HG02571 (cell line): ENCODE measurements around the gene TMEM185A.
"Not testable (repeated sequence)": the region's sequence is repeated elsewhere in the genome, so short reads cannot be mapped to it uniquely, and the experiment has no call there.

Experiments used
- ATAC-seq: cut with Tn5 transposase; IDR thresholded peaks from one replicate; pipeline ENCODE4 v1.9.1; 2021; ENCODE audit warnings: mild to moderate bottlenecking, moderate library complexity; ENCODE audit not compliant: unreplicated experiment

TMEM185A gene

DNA sequence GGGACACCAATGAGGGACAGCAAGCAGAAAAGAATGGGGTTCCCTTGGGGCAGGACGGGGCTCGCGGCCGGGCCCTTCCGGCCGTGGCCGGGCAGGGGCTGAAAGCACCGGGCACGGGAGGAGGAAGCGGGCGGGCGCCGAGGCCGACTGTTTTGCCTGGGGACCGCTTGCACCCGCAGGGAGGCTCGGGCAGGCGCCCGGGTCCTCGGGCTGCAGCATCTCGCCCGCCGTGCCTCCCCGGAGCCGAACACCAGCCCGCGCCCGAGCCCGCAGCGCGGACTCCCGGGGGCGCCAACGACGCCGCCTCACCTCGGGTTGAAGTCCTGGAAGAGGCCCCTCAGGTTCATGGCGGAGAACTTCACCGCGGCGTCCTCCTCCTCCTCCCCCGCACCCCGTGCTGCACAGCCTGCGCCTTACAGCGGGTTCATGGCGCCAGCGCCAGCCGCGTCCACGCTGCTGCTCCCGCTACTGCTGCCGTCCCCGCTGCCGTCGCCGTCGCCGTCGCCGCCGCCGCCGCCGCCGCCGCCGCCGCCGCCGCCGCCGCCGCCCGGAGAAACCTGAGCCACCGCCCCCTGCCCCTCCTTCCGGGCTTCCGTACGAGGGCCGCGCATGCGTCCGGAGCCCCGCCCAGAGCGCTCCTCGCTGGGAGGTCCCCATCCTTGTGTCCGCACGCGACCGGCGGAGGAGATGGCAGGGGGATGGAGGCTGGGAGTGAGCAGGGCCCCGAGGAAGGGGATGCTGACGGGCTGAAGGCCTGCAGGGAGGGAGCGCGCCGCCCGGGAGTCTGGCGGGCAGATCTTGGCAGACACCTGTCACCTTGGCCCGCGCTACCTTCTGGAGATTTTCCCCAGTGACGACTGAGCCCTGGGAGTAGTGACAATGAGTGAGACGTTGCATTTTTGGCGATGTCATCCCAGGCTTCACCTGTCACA is at the start of gene TMEM185A:
TMEM185A (minus strand) TSS at position 559 of the 932 bp plus-strand sequence; CDS start at position 347, 212 bp downstream.
- ATAC-seq: peak; percentile 82

DNA sequence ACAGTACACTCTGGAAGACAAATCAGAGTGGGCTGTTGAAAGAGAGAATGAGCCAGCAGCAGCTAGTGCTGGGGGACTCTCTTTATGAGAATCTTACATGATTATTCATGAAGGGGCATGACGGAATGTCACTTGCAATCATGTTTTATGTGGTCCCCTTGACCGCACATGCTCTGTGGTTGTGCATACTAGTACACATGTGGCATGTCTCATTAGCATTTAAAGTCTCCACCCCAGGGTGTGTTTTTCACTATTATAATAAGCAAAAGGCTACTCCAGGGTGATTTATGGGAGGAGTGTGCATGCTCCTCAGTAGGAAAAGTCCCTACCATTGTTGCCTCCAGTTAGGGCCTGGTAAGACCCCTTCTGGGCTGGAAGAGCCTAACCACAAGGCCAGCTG is 49.6 kb upstream of the TMEM185A start:
- ATAC-seq: no peak

GRCh38 chrX:149679164-149679678 is 47.6 kb upstream of the TMEM185A start:
- ATAC-seq: not testable (repeated sequence)

DNA sequence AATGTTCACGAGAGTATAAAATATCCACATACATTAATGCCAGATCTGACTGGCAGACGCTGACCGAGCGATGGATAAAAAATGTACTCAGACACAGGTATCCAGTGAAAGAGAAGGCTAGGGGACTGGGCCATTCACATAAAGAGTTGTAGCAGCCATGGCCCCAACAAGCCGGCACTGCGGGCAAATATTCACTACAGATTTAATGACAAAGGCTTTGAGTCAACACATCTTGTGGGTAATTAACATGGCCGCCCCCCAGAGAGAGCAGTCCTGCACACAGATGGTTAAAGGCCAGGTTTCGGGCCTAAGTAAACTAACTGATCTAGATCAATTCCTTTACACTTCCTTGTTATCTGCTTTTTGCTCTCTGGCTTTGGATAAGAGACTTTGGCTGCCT is 44.0 kb upstream of the TMEM185A start:
- not testable (repeated sequence) for ATAC-seq

DNA sequence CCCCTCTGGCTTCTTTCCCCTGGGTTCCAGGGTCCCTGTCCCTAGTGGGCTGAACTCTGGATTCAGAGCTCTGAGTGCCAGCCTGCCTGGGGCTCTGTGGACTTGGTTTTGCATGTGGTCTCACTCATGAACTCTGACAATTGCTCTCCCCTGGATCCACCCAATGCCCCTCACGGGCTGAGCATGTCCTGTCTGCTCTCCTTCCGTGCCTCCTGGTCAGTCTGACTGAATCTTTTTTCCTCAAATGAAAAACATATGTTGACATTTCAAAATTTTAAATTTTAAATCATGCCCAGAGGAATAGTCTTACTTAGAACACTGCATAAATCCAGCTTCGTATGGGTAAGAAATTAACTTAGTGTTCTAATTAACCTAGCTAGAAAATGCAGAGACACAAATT is 43.5 kb upstream of the TMEM185A start:
- ATAC-seq: not testable (repeated sequence)

DNA sequence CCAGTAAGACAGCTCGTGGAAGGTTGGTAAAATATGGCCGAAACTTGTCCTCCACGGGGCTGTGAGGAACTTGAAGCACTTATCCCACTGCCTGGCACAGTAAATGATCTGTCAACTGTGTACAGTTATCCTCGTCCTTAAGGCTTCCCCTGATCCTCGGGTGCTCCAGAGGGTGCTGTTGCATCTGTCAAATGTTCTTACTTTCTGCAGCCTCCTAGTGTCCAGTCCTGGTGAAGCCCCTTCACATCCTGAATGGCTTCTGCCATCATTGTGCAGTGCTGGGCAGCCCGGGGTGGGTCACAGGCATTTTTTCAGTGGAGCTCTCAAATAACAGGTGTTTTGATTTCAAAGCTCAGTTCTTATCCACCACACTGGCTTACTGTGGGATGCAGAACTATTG is 29.0 kb upstream of the TMEM185A start:
- not testable (repeated sequence) for ATAC-seq

GRCh38 chrX:149656260-149656884 is 24.8 kb upstream of the TMEM185A start:
- not testable (repeated sequence) for ATAC-seq

DNA sequence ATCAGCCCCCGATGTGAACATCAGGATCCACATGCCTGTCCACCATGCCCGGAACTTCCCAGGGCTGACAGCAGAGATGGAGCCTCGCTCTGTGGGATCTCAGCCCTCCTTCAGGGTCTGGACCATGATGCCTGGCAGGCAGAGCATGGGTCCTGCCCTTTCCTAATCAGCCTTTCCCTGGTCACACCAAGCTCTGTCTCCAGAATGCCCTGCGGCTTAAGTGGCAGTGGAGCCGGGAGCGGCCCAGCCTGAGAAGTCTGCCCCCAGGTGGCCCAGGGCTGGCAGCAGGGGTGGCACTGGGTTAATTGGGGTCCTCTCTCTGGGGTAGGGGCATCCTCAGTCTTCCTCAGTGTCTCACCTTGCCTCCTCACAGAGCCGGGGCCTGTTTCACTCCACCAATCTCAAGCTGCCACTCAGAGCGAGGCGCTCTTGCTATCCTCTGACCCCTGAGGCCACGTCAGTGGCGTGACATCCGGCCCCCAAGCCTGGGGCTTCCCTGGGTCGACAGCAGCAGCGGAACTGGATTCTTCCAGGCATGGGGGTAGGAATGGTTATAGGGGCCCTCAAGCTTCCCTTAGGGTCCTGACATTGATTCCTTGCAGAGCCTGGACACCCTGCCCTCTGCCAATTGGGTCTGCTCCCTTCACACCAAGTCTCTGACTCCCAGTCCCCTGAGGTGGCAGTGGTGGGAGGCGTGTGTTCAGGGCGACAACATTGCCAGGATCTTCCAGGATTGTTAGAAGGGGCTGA is 20.8 kb upstream of the TMEM185A start:
- no peak for ATAC-seq

DNA sequence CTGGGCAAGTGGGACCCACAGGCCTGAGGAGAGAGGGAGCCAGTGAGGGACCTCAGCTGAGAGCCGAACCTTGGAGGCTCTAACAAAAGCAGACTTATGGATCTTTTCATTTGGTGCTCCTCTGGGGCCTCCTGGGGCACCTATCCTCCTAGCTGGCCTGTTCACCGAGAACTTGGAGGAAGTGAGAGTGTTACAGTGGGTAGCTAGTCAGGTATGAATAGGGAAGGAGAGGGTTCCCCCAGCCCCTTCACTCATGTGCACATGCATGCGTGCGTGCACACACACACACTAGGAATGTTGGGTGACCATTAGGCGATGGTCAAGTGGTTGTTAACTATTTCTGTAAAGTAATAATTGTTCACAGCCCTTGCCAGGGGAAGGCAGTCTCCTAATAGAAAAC is 18.6 kb upstream of the TMEM185A start:
- no peak for ATAC-seq

DNA sequence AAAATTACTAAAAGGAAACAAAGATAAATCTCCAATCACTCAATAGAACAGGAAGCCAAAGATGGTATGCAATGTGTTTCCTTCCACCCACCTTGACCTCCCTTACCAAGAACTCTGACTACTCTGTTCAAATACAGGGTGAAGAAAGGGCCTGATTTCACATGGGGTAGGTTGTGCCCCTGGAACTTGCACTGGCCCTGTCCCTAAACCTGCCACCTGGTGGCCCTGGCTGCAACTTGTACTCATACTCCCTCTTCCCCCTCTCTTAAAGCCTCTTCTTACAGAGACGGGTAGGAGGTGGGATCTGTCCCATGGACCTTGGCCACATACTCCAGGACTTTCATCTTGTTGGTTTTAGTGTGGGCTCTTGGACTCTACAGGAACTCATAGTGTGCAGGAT is 17.3 kb upstream of the TMEM185A start:
- no peak for ATAC-seq

DNA sequence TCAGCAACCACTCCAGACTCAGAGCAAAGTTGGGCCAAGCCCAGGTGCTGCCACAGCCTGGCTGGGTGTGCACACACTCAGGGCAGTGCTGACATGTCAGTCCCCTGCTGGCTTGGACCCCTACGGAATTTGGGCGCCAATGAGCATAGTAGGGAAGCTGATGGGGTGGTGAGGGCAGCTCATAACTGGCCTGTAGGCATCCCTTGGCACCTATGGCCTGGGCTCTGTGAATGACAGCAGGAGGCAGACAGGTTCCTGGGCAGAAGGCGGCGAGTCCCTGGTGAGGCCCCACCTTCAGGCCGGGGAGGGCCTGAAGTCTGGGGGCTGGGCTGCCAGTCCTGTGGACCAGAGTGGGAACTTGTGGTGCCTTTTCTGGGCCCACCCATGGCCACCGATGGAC is 15.9 kb upstream of the TMEM185A start:
- ATAC-seq: no peak

GRCh38 chrX:149643496-149643895 is 11.9 kb upstream of the TMEM185A start:
- no peak for ATAC-seq

GRCh38 chrX:149641835-149642234 is 10.2 kb upstream of the TMEM185A start:
- ATAC-seq: no peak

DNA sequence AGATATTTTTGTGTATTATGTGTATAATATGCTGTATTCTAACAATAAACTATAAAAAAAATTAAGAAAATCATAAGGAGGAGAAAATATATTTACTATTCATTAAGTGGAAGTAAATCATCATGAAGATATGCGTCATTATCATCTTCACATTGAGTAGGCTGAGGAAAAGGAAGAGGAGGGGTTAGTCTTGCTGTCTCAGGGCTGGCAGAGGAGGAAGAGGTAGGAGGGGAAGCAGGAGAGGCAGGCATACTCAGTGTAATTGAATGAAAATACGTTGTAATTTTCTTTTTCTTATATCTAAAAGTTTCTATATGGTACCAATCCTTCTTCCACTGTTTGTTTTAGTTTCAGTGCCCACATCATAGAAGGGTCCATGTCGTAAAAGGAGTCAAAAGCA is 9.8 kb upstream of the TMEM185A start:
- ATAC-seq: no peak

GRCh38 chrX:149639568-149639967 is 8.0 kb upstream of the TMEM185A start:
- ATAC-seq: no peak

- ATAC-seq: no peak
These were observed 7.3 kb upstream of the TMEM185A start for GRCh38 chrX:149638860-149639259.

GRCh38 chrX:149633511-149633910 is 1.9 kb upstream of the TMEM185A start:
- ATAC-seq: no peak

GRCh38 chrX:149630681-149631233 is 835 bp downstream of the TMEM185A start:
- ATAC-seq: no peak

GRCh38 chrX:149629730-149630387 is 1.7 kb downstream of the TMEM185A start:
- no peak for ATAC-seq

GRCh38 chrX:149628768-149629167 is 2.8 kb downstream of the TMEM185A start:
- no peak for ATAC-seq
